CD4-positive, CD25-positive, alpha-beta regulatory T cell (primary cell): ENCODE measurements around the gene CRTC1. TPM values are rescaled to one million over a fixed set of nuclear protein-coding genes. Genes with fewer than 3 reads are reported as not detected.

Source experiments
- ATAC-seq, 2 donors: fragments of 150-1000 bp; cut with Tn5 transposase; one replicate each; pipeline ENCODE4 v1.10.0; 2021; ENCODE audit warnings: low read depth in 2 of 2, moderate number of reproducible peaks in 2 of 2, moderate library complexity in 1 of 2
- DNase-seq, 3 donors: peaks; one replicate each; pipeline versions ENCODE4 v3.0.0 to v3.0.0-alpha.2; 2012 to 2022; ENCODE audit warnings: mixed read lengths in 1 of 3
- H3K27ac ChIP-seq: one replicate; pipeline ENCODE4 v1.7.0; 2013; ENCODE audit warnings: mild to moderate bottlenecking, low read length; ENCODE audit not compliant: insufficient read depth, poor library complexity, severe bottlenecking
- H3K27me3 ChIP-seq: one replicate; pipeline ENCODE4 v1.7.0; 2013; ENCODE audit warnings: low read length; ENCODE audit not compliant: control insufficient read depth, insufficient read depth
- H3K36me3 ChIP-seq: one replicate; pipeline ENCODE4 v1.7.0; 2013; ENCODE audit warnings: mild to moderate bottlenecking, low read length, moderate library complexity; ENCODE audit not compliant: control insufficient read depth, insufficient read depth
- H3K4me1 ChIP-seq: 2 replicates; pipeline ENCODE4 v1.7.0; 2013; ENCODE audit warnings: mild to moderate bottlenecking, low read length; ENCODE audit not compliant: insufficient read depth, control insufficient read depth, poor library complexity, severe bottlenecking
- H3K4me3 ChIP-seq: one replicate; pipeline ENCODE4 v1.7.0; 2013; ENCODE audit warnings: low read depth, mild to moderate bottlenecking, low read length, moderate library complexity
- H3K9me3 ChIP-seq, 2 experiments: 1 replicate in 1 of 2; 2 replicates in 1 of 2; pipeline ENCODE4 v1.7.0; 2013; ENCODE audit warnings: low read length in 2 of 2, mild to moderate bottlenecking in 1 of 2, moderate library complexity in 1 of 2; ENCODE audit not compliant: control insufficient read depth in 2 of 2
- H3K27ac Mint-ChIP-seq, 3 donors: one replicate each; pipeline ENCODE4 v1.8.0; 2020 to 2022; ENCODE audit warnings: mild to moderate bottlenecking in 3 of 3, mixed read lengths in 3 of 3, moderate library complexity in 2 of 3
- H3K27me3 Mint-ChIP-seq: one replicate; pipeline ENCODE4 v1.8.0; 2022; ENCODE audit warnings: mild to moderate bottlenecking, mixed read lengths
- H3K36me3 Mint-ChIP-seq: one replicate; pipeline ENCODE4 v1.8.0; 2020; ENCODE audit warnings: mixed read lengths
- H3K4me1 Mint-ChIP-seq, 4 donors: one replicate each; pipeline ENCODE4 v1.8.0; 2020 to 2022; ENCODE audit warnings: mixed read lengths in 4 of 4, mild to moderate bottlenecking in 1 of 4
- H3K4me3 Mint-ChIP-seq, 4 donors: one replicate each; pipeline ENCODE4 v1.8.0; 2020 to 2022; ENCODE audit warnings: mild to moderate bottlenecking in 4 of 4, mixed read lengths in 4 of 4, moderate library complexity in 3 of 4
- H3K9me3 Mint-ChIP-seq, 7 donors: one replicate each; pipeline ENCODE4 v1.8.0; 2020 to 2022; ENCODE audit warnings: mixed read lengths in 7 of 7, mild to moderate bottlenecking in 3 of 7, moderate library complexity in 2 of 7
- polyA plus RNA-seq, 4 donors: library from polyadenylated mRNA; unstranded; fragments of 300-500 nt; fragmentation: Illumina TruSeq; gene quantifications; one replicate each; pipeline ENCODE4 v1.2.3, GENCODE V29; 2021
- total RNA-seq: library from RNA; stranded (reverse); gene quantifications from one replicate; pipeline ENCODE4 v1.2.3, GENCODE V29; 2022

CRTC1 gene
- total and polyA plus RNA-seq, 5 donors from 2014 or later = 0.47 to 20.2 (median 1.1) TPM

- Mint-ChIP-seq H3K4me1 (no peaks in the 10 kb centered on the region), H3K9me3 (no peaks in the 10 kb centered on the region), H3K4me3 (no peak overlapping the region), H3K36me3 (no peaks in the 10 kb centered on the region), H3K27ac (no peak overlapping the region), H3K27me3 (no peaks in the 10 kb centered on the region)
- Histone ChIP-seq H3K4me3 (no peak overlapping the region), H3K9me3 (no peaks in the 10 kb centered on the region), H3K27me3 (no peaks in the 10 kb centered on the region), H3K36me3 (no peaks in the 10 kb centered on the region), H3K4me1 (no peaks in the 10 kb centered on the region), H3K27ac (no peak overlapping the region)
- ATAC-seq (no peak), DNase-seq (no peak)
Observed at GRCh38 chr19:18761531-18762110, 78.1 kb downstream of the CRTC1 start.

GRCh38 chr19:18762125-18763023 is 78.9 kb downstream of the CRTC1 start:
- DNase-seq (no peak), ATAC-seq (no peak)
- Histone ChIP-seq H3K27ac (no peak overlapping the region), H3K36me3 (no peaks in the 10 kb centered on the region), H3K4me3 (no peak overlapping the region), H3K27me3 (no peaks in the 10 kb centered on the region), H3K9me3 (no peaks in the 10 kb centered on the region), H3K4me1 (no peaks in the 10 kb centered on the region)
- Mint-ChIP-seq H3K36me3 (no peaks in the 10 kb centered on the region), H3K27ac (no peak overlapping the region), H3K27me3 (no peaks in the 10 kb centered on the region), H3K9me3 (no peaks in the 10 kb centered on the region), H3K4me3 (no peak overlapping the region), H3K4me1 (no peaks in the 10 kb centered on the region)

DNA sequence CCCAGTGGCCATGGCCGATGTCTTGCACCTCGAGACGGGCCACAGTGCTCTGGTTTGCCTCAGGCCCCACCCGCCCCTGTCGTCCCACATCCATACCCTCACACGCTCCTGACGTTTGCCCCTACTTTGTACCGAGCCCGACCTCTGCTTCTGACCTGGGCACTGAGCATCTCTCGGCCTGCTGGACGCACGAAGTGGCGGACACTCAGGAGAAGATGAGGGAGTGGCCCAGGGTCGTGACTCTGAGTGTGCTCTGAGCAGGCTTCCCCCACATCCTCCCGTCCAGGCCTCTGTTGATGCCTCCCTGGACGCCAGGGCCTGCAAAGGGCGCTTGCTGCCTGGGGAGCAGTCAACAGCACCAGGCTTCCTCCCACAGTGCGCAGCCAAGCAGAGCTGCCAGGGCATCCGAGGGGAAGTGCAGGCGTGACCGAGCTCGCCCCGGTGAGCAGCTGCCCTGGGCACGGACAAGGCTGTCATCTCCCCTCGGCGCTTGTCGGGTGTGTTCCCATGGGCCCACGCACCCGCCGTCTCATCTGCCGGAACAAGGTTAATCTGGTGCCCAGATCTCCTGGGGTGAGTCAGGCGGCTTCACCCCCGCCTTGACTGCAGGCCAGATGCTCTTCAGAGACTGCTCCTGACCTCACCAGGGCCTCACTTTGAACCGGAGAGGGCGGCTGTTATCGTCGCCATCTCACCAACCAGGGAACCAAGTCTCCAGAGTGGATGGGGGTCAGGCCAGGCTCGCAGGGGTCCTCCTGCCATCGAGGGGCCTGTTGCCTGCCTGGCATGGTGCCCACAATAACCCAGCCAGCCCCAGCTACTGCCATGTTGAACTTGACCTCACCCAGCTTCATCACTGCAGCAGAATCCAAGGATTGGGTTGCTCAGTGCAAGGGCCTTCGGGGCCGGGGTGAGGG is 80.5 kb downstream of the CRTC1 start:
- Mint-ChIP-seq H3K36me3 (no peaks in the 10 kb centered on the region), H3K4me3 (no peak overlapping the region), H3K27me3 (no peaks in the 10 kb centered on the region), H3K9me3 (no peaks in the 10 kb centered on the region), H3K4me1 (no peaks in the 10 kb centered on the region), H3K27ac (no peak overlapping the region)
- ATAC-seq (no peak), DNase-seq (no peak)
- Histone ChIP-seq H3K27ac (no peak overlapping the region), H3K4me3 (no peak overlapping the region), H3K4me1 (no peaks in the 10 kb centered on the region), H3K36me3 (no peaks in the 10 kb centered on the region), H3K9me3 (no peaks in the 10 kb centered on the region), H3K27me3 (no peaks in the 10 kb centered on the region)

DNA sequence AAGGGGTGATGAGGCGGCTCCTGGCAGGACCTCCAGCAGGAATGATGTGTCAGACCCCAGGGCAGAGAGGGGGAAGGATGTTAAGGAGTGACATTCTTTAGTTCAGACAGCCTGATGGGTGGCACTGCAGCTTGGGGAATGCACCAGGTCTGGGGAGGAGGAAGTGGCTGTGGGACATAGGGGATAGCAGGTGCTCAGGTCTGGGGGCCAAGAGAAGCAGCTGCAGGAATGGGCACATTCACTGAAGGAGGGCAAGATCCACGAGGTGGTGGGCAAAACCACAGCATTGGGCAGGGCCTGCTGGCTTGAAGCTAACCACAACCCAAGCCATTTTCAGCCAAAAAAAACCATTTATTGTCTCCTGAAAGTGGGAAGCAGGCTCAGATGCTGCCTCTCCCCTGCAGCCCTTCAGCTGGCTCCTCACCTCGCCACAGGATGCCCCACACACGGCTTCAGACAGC is 81.1 kb downstream of the CRTC1 start:
- Mint-ChIP-seq H3K9me3 (no peaks in the 10 kb centered on the region), H3K27ac (no peak overlapping the region), H3K4me3 (no peak overlapping the region), H3K36me3 (no peaks in the 10 kb centered on the region), H3K27me3 (no peaks in the 10 kb centered on the region), H3K4me1 (no peaks in the 10 kb centered on the region)
- Histone ChIP-seq H3K4me1 (no peaks in the 10 kb centered on the region), H3K27ac (no peak overlapping the region), H3K9me3 (no peaks in the 10 kb centered on the region), H3K4me3 (no peak overlapping the region), H3K36me3 (no peaks in the 10 kb centered on the region), H3K27me3 (no peaks in the 10 kb centered on the region)
- ATAC-seq = no peak
- no peak for DNase-seq

DNA sequence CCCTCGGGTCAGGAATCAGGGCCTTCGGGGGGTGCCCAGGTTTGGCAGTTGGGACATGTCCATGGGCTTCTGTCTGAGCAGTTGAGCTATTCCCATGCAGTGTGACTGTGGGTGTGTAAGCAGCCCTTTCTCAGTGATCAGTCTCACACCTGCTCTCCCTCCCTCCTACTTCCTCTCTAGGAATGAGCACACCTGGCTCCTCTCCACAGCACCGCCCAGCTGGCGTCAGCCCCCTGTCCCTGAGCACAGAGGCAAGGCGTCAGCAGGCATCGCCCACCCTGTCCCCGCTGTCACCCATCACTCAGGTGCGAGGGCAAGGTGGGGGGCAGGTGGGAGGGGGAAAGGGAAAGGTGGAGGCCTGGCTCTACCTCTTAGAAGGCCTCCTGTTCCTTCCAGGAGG is 81.7 kb downstream of the CRTC1 start:
- Mint-ChIP-seq H3K27me3 (no peaks in the 10 kb centered on the region), H3K9me3 (no peaks in the 10 kb centered on the region), H3K27ac (no peak overlapping the region), H3K4me1 (no peaks in the 10 kb centered on the region), H3K36me3 (no peaks in the 10 kb centered on the region), H3K4me3 (no peak overlapping the region)
- no peaks in the 10 kb centered on the region for H3K27me3 ChIP-seq
- H3K9me3 ChIP-seq = no peaks in the 10 kb centered on the region
- DNase-seq (no peak), ATAC-seq (no peak)
- H3K36me3 ChIP-seq = no peaks in the 10 kb centered on the region
- H3K4me1 ChIP-seq = no peaks in the 10 kb centered on the region
- H3K27ac ChIP-seq = no peak overlapping the region
- H3K4me3 ChIP-seq = no peak overlapping the region

DNA sequence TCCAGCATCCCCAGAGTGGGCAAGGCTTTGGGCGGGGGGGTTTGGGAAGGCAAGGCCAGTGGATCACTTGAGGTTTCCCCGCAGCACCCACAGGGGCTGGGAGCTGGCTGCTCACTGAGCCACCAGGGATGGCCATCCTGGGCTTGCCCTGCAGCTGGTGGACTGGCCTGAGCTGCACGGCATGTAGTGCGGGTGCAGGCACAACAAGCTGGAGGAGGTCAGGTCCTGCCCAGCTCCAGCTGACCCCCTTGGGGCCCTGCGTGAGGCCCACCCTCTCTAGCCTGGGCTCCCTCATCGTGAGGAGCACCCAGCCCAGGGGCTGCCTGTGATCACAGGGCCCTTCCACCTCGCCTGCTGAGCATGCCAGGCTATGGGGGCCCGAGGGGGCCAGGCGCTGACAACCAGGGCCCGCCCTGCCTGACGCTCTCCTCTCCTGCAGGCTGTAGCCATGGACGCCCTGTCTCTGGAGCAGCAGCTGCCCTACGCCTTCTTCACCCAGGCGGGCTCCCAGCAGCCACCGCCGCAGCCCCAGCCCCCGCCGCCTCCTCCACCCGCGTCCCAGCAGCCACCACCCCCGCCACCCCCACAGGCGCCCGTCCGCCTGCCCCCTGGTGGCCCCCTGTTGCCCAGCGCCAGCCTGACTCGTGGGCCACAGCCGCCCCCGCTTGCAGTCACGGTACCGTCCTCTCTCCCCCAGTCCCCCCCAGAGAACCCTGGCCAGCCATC is 84.7 kb downstream of the CRTC1 start:
- DNase-seq (no peak), ATAC-seq (no peak)
- H3K9me3 ChIP-seq = no peaks in the 10 kb centered on the region
- H3K4me3 ChIP-seq = no peak overlapping the region
- H3K27me3 Mint-ChIP-seq = no peaks in the 10 kb centered on the region
- H3K27ac ChIP-seq = no peak overlapping the region
- no peaks in the 10 kb centered on the region for H3K27me3 ChIP-seq
- no peak overlapping the region for H3K4me3 Mint-ChIP-seq
- no peak overlapping the region for H3K27ac Mint-ChIP-seq
- peaks cover 9% of the 10 kb centered on the region for H3K36me3 Mint-ChIP-seq
- H3K4me1 ChIP-seq = no peaks in the 10 kb centered on the region
- H3K4me1 Mint-ChIP-seq = no peaks in the 10 kb centered on the region
- H3K36me3 ChIP-seq = no peaks in the 10 kb centered on the region
- H3K9me3 Mint-ChIP-seq = no peaks in the 10 kb centered on the region
